GM18907 (cell line): ENCODE data around the gene ALPL.

ENCODE experiments used
- ATAC-seq: cut with Tn5 transposase; IDR thresholded peaks from one replicate; pipeline ENCODE4 v1.9.1; 2021; ENCODE audit warnings: mild to moderate bottlenecking, moderate library complexity; ENCODE audit not compliant: unreplicated experiment

ALPL gene

GRCh38 chr1:21596174-21596573, 87.0 kb downstream of the ALPL start:
- ATAC-seq, result no peak

- no peak for ATAC-seq
Observed at GRCh38 chr1:21596628-21597027, 87.4 kb downstream of the ALPL start.

GRCh38 chr1:21597753-21598152, 88.5 kb downstream of the ALPL start:
- ATAC-seq, result no peak

- no peak for ATAC-seq
Observed at GRCh38 chr1:21598417-21598816, 89.2 kb downstream of the ALPL start.

GRCh38 chr1:21598904-21599303, 89.7 kb downstream of the ALPL start:
- no peak for ATAC-seq

GRCh38 chr1:21599402-21599801, 90.2 kb downstream of the ALPL start:
- ATAC-seq, result no peak

GRCh38 chr1:21601278-21602048, 92.2 kb downstream of the ALPL start:
- ATAC-seq, result no peak

- no peak for ATAC-seq
Observed at GRCh38 chr1:21603177-21604138, 94.2 kb downstream of the ALPL start.

- no peak for ATAC-seq
Observed at GRCh38 chr1:21604208-21604957, 95.2 kb downstream of the ALPL start.

GRCh38 chr1:21605012-21605715, 95.9 kb downstream of the ALPL start:
- no peak for ATAC-seq

GRCh38 chr1:21605964-21606705, 96.9 kb downstream of the ALPL start:
- ATAC-seq, result no peak

GRCh38 chr1:21607549-21608529, 98.6 kb downstream of the ALPL start:
- peak; percentile 60 for ATAC-seq

- no peak for ATAC-seq
Observed at GRCh38 chr1:21608798-21609197, 99.6 kb downstream of the ALPL start.

- no peak for ATAC-seq
Observed at GRCh38 chr1:21610027-21610426, 100.8 kb downstream of the ALPL start.

GRCh38 chr1:21610989-21611785, 102.0 kb downstream of the ALPL start:
- no peak for ATAC-seq

GRCh38 chr1:21612057-21612456, 102.8 kb downstream of the ALPL start:
- ATAC-seq, result no peak

GRCh38 chr1:21613072-21613867, 104.0 kb downstream of the ALPL start:
- ATAC-seq, result no peak
